PC-9 (cell line): ENCODE results near the gene NUMB. TPM values are rescaled to one million over a fixed set of nuclear protein-coding genes. Genes with fewer than 3 reads are reported as not detected.

Experiments
- BruUV-seq: library from RNA; stranded (reverse); fragments of 400-500 nt; replicated peaks from 2 replicates; lab custom pipeline; 2021; lab: Mats Ljungman, UMichigan
- CTCF ChIA-PET: fragments of 300-600 bp; sonication (Branson Sonifier 250); formaldehyde crosslinking; loops from one replicate; lab custom pipeline; 2022; ENCODE audit warnings: antibody characterized with exemption; lab: Charles Lee
- POLR2A ChIA-PET: fragments of 300-600 bp; sonication (Branson Sonifier 250); formaldehyde crosslinking; loops from one replicate; lab custom pipeline; 2022; ENCODE audit warnings: antibody characterized with exemption; ENCODE audit not compliant: unreplicated experiment; lab: Charles Lee
- DNase-seq, 2 experiments: peaks; one replicate each; pipeline versions ENCODE4 v3.0.0 to v3.0.0-alpha.2; 2015 to 2022; ENCODE audit warnings: mixed read lengths in 1 of 2
- H2AFZ ChIP-seq: fragments of 200-600 bp; sonication (generic); 2 replicates; pipeline ENCODE4 v1.8.1; 2017; ENCODE audit warnings: antibody characterized with exemption
- H3F3A ChIP-seq: fragments of 200-600 bp; sonication (generic); 2 replicates; pipeline ENCODE4 v1.8.1; 2017; ENCODE audit warnings: antibody characterized with exemption, mild to moderate bottlenecking, low read depth; ENCODE audit not compliant: insufficient read depth
- H3K27ac ChIP-seq: fragments of 200-600 bp; sonication (generic); 2 replicates; pipeline ENCODE4 v1.6.1; 2016; ENCODE audit warnings: mixed run types
- H3K27me3 ChIP-seq: fragments of 200-600 bp; sonication (generic); 2 replicates; pipeline ENCODE4 v1.6.1; 2016; ENCODE audit warnings: low read depth, mixed run types; ENCODE audit not compliant: insufficient read depth
- H3K36me3 ChIP-seq: fragments of 200-600 bp; sonication (generic); 2 replicates; pipeline ENCODE4 v1.6.1; 2016; ENCODE audit warnings: low read depth, mixed run types
- H3K4me1 ChIP-seq: fragments of 200-600 bp; sonication (generic); replicated peaks from 2 replicates; pipeline ENCODE4 v1.6.1; 2016; ENCODE audit warnings: mixed run types; ENCODE audit not compliant: insufficient read depth
- H3K4me2 ChIP-seq: fragments of 200-600 bp; sonication (generic); 2 replicates; pipeline ENCODE4 v1.6.1; 2017; ENCODE audit warnings: mixed run types
- H3K4me3 ChIP-seq: fragments of 200-600 bp; sonication (generic); 2 replicates; pipeline ENCODE4 v1.6.1; 2016; ENCODE audit warnings: mixed run types
- H3K79me2 ChIP-seq: fragments of 200-600 bp; sonication (generic); 2 replicates; pipeline ENCODE4 v1.6.1; 2017; ENCODE audit warnings: low read depth, mixed run types
- H3K9me2 ChIP-seq: fragments of 200-600 bp; sonication (generic); 2 replicates; pipeline ENCODE4 v1.8.1; 2017; ENCODE audit warnings: mild to moderate bottlenecking; ENCODE audit not compliant: insufficient read depth
- H3K9me3 ChIP-seq: fragments of 200-600 bp; sonication (generic); 2 replicates; pipeline ENCODE4 v1.8.1; 2016; ENCODE audit warnings: low read depth; ENCODE audit not compliant: insufficient read depth
- H4K20me1 ChIP-seq: fragments of 200-600 bp; sonication (generic); 2 replicates; pipeline ENCODE4 v1.8.1; 2017; ENCODE audit not compliant: insufficient read depth
- EZH2 ChIP-seq: fragments of 200-600 bp; sonication (generic); IDR thresholded peaks from 2 replicates; pipeline ENCODE4 v1.8.0; 2017; ENCODE audit warnings: antibody characterized with exemption, low read depth
- intact Hi-C: fragments of 100-400 bp; cut with micrococcal nuclease; formaldehyde crosslinking; loops from one replicate; pipeline ENCODE4 v1.10.0; 2022; ENCODE audit not compliant: unreplicated experiment
- total RNA-seq: library from RNA; stranded (reverse); gene quantifications from 2 replicates; pipeline ENCODE4 v1.2.3, GENCODE V29; 2021
- TF ChIP-seq, protein P1 (sequence below): fragments of 200-600 bp; sonication (generic); conservative IDR thresholded peaks from 2 replicates; pipeline ENCODE4 v1.6.1; 2017; ENCODE audit warnings: mixed run types, antibody characterized with exemption, mild to moderate bottlenecking, moderate library complexity

Gene NUMB
- total RNA-seq, 1 experiment from 2014 or later: 64.5 TPM

DNA sequence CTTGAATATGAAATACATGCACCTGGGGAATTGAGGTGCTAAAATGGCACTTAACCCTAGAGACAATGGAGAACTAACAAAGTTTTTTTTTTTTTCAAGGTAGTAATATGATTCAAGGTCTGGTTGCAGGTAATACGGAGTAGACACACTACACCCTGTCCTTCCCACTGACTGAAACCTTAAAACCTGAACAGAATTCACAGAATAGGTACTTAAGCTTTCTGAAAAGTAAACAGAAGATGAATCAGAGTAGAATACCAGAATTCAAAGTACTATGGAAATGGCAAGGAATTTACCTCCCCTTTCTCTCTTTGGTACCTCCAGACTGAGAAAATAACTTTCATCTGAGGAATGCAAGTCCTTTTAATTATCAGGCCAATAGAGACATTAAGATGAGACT, 133.8 kb downstream of the NUMB start:
- Histone ChIP-seq H3K4me3 (no peak overlapping the region), H3K27ac (no peak overlapping the region), H3K9me2 (no peaks in the 10 kb centered on the region), H3K9me3 (no peaks in the 10 kb centered on the region; the same call in 1 of the 2 replicates), H3K36me3 (no peaks in the 10 kb centered on the region), H3K79me2 (no peaks in the 10 kb centered on the region), H3K27me3 (no peaks in the 10 kb centered on the region), H2AFZ (no peak overlapping the region), H3K4me1 (no peaks in the 10 kb centered on the region), H4K20me1 (no peaks in the 10 kb centered on the region), H3K4me2 (no peak overlapping the region), H3F3A (no peaks in the 10 kb centered on the region)
- TF ChIP-seq EZH2: no peak
- TF ChIP-seq, protein P1, sequence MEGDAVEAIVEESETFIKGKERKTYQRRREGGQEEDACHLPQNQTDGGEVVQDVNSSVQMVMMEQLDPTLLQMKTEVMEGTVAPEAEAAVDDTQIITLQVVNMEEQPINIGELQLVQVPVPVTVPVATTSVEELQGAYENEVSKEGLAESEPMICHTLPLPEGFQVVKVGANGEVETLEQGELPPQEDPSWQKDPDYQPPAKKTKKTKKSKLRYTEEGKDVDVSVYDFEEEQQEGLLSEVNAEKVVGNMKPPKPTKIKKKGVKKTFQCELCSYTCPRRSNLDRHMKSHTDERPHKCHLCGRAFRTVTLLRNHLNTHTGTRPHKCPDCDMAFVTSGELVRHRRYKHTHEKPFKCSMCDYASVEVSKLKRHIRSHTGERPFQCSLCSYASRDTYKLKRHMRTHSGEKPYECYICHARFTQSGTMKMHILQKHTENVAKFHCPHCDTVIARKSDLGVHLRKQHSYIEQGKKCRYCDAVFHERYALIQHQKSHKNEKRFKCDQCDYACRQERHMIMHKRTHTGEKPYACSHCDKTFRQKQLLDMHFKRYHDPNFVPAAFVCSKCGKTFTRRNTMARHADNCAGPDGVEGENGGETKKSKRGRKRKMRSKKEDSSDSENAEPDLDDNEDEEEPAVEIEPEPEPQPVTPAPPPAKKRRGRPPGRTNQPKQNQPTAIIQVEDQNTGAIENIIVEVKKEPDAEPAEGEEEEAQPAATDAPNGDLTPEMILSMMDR: no peak
- ChIA-PET CTCF (interaction anchor here (0.6 kb wide), 1 partner anchor 63 kb away, joined by 3 read pairs; no protein-coding TSS in a partner anchor), POLR2A (no interaction called here)
- no TSS peak for BruUV-seq
- intact Hi-C loops: no loop called here
- no peak for DNase-seq

DNA sequence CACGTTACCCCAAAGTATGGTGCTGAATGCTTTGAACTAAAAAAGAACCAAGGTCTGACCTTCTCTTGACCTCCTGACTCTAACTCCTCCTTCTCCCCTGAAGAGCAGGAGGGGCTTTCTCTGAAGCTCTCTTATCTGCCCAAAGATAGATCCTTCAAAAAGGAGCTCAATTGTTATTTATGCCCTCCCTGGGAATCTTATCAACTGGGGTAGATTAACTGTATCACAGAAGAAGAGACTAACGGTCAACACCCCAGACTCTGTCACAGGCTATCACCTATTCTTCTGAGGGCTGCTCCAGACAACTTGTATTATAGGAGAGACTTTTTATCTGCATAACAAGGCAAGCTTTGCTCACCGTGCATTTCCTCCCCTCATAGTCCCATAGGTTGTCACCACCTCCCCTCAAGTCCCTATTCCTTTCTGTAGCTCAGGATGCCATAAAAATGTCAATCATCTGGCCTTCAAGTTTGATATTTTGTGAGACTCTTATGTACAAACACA, 134.4 kb downstream of the NUMB start:
- Histone ChIP-seq H2AFZ (no peak overlapping the region), H3K9me2 (no peaks in the 10 kb centered on the region), H3K4me1 (no peaks in the 10 kb centered on the region), H3K4me2 (no peak overlapping the region), H3K36me3 (no peaks in the 10 kb centered on the region), H3K27me3 (no peaks in the 10 kb centered on the region), H3K9me3 (no peaks in the 10 kb centered on the region; the same call in 1 of the 2 replicates), H4K20me1 (no peaks in the 10 kb centered on the region), H3K27ac (no peak overlapping the region), H3F3A (no peaks in the 10 kb centered on the region), H3K4me3 (no peak overlapping the region), H3K79me2 (no peaks in the 10 kb centered on the region)
- BruUV-seq: no TSS peak
- no peak for TF ChIP-seq EZH2
- TF ChIP-seq, protein P1: no peak
- DNase-seq: no peak
- ChIA-PET POLR2A (interaction anchor here (0.5 kb wide), 1 partner anchor 121 kb away, joined by 12 read pairs; no protein-coding TSS in a partner anchor), CTCF (interaction anchor here (0.6 kb wide), 1 partner anchor 64 kb away, joined by 3 read pairs; no protein-coding TSS in a partner anchor)
- intact Hi-C loops: no loop called here

DNA sequence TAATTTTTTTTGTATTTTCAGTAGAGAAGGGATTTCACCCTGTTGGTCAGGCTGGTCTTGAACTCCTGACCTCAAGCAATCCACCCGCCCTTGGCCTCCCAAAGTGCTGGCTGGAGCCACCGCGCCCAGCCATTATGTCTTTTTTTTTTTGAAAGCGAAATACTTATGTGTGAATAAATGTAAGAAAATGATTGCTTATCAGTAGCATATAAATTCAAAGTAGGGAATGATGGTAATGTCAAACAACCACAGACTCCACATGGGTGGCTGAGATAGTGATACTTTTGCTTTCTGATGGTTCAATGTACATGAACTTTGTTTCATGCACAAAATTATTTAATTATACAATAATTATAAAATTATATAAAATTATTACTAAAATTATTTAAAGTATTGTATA, 145.2 kb downstream of the NUMB start:
- no peak for TF ChIP-seq EZH2
- TF ChIP-seq, protein P1: no peak
- H3K9me2 ChIP-seq: no peaks in the 10 kb centered on the region
- H3K4me1 ChIP-seq: peaks cover 8% of the 10 kb centered on the region; the same call in 1 of the 2 replicates
- no peaks in the 10 kb centered on the region for H3K79me2 ChIP-seq
- intact Hi-C loops: no loop called here
- H3K9me3 ChIP-seq: no peaks in the 10 kb centered on the region
- H3K4me2 ChIP-seq: no peak overlapping the region
- CTCF ChIA-PET: no interaction called here
- no peak overlapping the region for H2AFZ ChIP-seq
- peaks cover 5% of the 10 kb centered on the region; the same call in 1 of the 2 replicates for H3F3A ChIP-seq
- BruUV-seq: no TSS peak
- H3K36me3 ChIP-seq: no peaks in the 10 kb centered on the region
- no peak overlapping the region for H3K27ac ChIP-seq
- no peak for DNase-seq
- H3K4me3 ChIP-seq: no peak overlapping the region
- no peaks in the 10 kb centered on the region for H3K27me3 ChIP-seq
- H4K20me1 ChIP-seq: no peaks in the 10 kb centered on the region
- POLR2A ChIA-PET: no interaction called here
